A549 (cell line): ENCODE measurements around the gene PNPLA8. TPM values are rescaled to one million over a fixed set of nuclear protein-coding genes. Genes with fewer than 3 reads are reported as not detected.

Experiments
- ATAC-seq, 2 experiments: fragments of 200-7000 bp in 1 of 2; fragments of >200 bp in 1 of 2; cut with Nextera tagmentation in 1 of 2; cut with Tn5 transposase in 1 of 2; 3 replicates each; pipeline versions ENCODE4 v1.8.0 to v1.9.1; 2018 to 2020; ENCODE audit warnings: mild to moderate bottlenecking in 1 of 2, moderate library complexity in 1 of 2
- CTCF ChIA-PET: fragments of 300-600 bp; sonication (Branson Sonifier 250); formaldehyde crosslinking; extraction: SDS; loops from one replicate; lab custom pipeline; 2021; ENCODE audit warnings: antibody characterized with exemption, inconsistent platforms; lab: Yijun Ruan, JAX
- POLR2A ChIA-PET: fragments of 350-600 bp; formaldehyde crosslinking; extraction: SDS; loops from one replicate; lab custom pipeline; 2021; ENCODE audit warnings: antibody characterized with exemption, inconsistent platforms; lab: Yijun Ruan, JAX
- DNase-seq, 2 experiments: peaks; one replicate each; pipeline versions ENCODE4 v3.0.0 to v3.0.0-alpha.2; 2011 to 2016; ENCODE audit warnings: low read depth in 1 of 2, low spot score in 1 of 2
- FAIRE-seq: peaks from 2 replicates; lab custom pipeline; 2011; peaks lifted over from hg19 to GRCh38; lab: Jason Lieb, UNC
- H3K27ac ChIP-seq, 2 experiments: fragments of >200 bp; sonication (Bioruptor Twin); formaldehyde crosslinking; 3 replicates each; pipeline ENCODE4 v1.5.1; 2016 to 2017
- H3K4me1 ChIP-seq: fragments of >200 bp; sonication (Bioruptor Twin); formaldehyde crosslinking; 3 replicates; pipeline ENCODE4 v1.6.1; 2016
- H3K4me2 ChIP-seq: fragments of >200 bp; sonication (Bioruptor Twin); formaldehyde crosslinking; 3 replicates; pipeline ENCODE4 v1.6.1; 2016
- H3K4me3 ChIP-seq: fragments of >200 bp; sonication (Bioruptor Twin); formaldehyde crosslinking; 3 replicates; pipeline ENCODE4 v1.5.1; 2016
- H3K9me3 ChIP-seq: fragments of >200 bp; sonication (Bioruptor Twin); formaldehyde crosslinking; 3 replicates; pipeline ENCODE4 v1.6.1; 2016
- FOSB ChIP-seq: fragments of 250-450 bp; sonication (Bioruptor Pico); IDR thresholded peaks from 2 replicates; pipeline ENCODE4 v1.5.0; 2020; ENCODE audit warnings: mild to moderate bottlenecking, moderate library complexity
- HOXB13 ChIP-seq: fragments of 250-450 bp; sonication (Bioruptor Pico); IDR thresholded peaks from 2 replicates; pipeline ENCODE4 v1.5.0; 2020; ENCODE audit warnings: low read depth, mild to moderate bottlenecking, moderate library complexity
- JUNB ChIP-seq: fragments of >200 bp; sonication (Bioruptor Twin); formaldehyde crosslinking; IDR thresholded peaks from 2 replicates; pipeline ENCODE4 v1.6.1; 2016
- NFE2L2 ChIP-seq: fragments of 150-350 bp; conservative IDR thresholded peaks from 2 replicates; pipeline ENCODE4 v1.6.1; 2014; ENCODE audit warnings: low read length
- NR3C1 ChIP-seq: fragments of >200 bp; sonication (Bioruptor Twin); formaldehyde crosslinking; IDR thresholded peaks from 3 replicates; pipeline ENCODE4 v1.6.1; 2017
- PHF8 ChIP-seq: fragments of 200-600 bp; sonication (generic); IDR thresholded peaks from 2 replicates; pipeline ENCODE4 v1.6.1; 2016; ENCODE audit warnings: low read depth, mild to moderate bottlenecking, antibody characterized with exemption, moderate library complexity, borderline replicate concordance
- RAD21 ChIP-seq, 2 experiments: fragments of >200 bp in 1 of 2; sonication (Bioruptor Twin) in 1 of 2; formaldehyde crosslinking in 1 of 2; IDR thresholded peaks in 1 of 2; conservative IDR thresholded peaks in 1 of 2; 2 replicates in 1 of 2; 3 replicates in 1 of 2; pipeline ENCODE4 v1.6.1; 2012 to 2018; ENCODE audit warnings: inconsistent platforms in 1 of 2
- RARB ChIP-seq: fragments of 250-450 bp; sonication (Bioruptor Pico); IDR thresholded peaks from 2 replicates; pipeline ENCODE4 v1.8.0; 2021; ENCODE audit warnings: mild to moderate bottlenecking, moderate library complexity
- RNF2 ChIP-seq: fragments of 200-600 bp; sonication (generic); IDR thresholded peaks from 2 replicates; pipeline ENCODE4 v1.6.1; 2016; ENCODE audit warnings: low read depth, mild to moderate bottlenecking, antibody characterized with exemption, moderate library complexity, borderline replicate concordance
- SMC3 ChIP-seq: fragments of >200 bp; sonication (Bioruptor Twin); formaldehyde crosslinking; IDR thresholded peaks from 3 replicates; pipeline ENCODE4 v1.6.1; 2018; ENCODE audit warnings: inconsistent platforms
- TFCP2L1 ChIP-seq: fragments of 250-450 bp; sonication (Bioruptor Pico); IDR thresholded peaks from 2 replicates; pipeline ENCODE4 v1.5.0; 2021; ENCODE audit warnings: mild to moderate bottlenecking
- TP53 ChIP-seq: fragments of 250-450 bp; sonication (Bioruptor Pico); IDR thresholded peaks from 2 replicates; pipeline ENCODE4 v1.5.0; 2021; ENCODE audit warnings: mild to moderate bottlenecking, moderate library complexity
- ZFP36 ChIP-seq: fragments of 450-650 bp; IDR thresholded peaks from 2 replicates; pipeline ENCODE4 v1.6.1; 2014; ENCODE audit warnings: borderline replicate concordance; ENCODE audit not compliant: partially characterized antibody
- ZNF302 ChIP-seq: fragments of 250-450 bp; sonication (Bioruptor Pico); IDR thresholded peaks from 2 replicates; pipeline ENCODE4 v1.9.0; 2021; ENCODE audit warnings: inconsistent platforms, mild to moderate bottlenecking, moderate library complexity
- WGBS: methylation state at CpG from one replicate; pipeline ENCODE4 v1.1.6; 2017; ENCODE audit errors: missing lambda C conversion rate; 5-methylcytosine and 5-hydroxymethylcytosine counted together
- polyA plus RNA-seq, 4 experiments: library from polyadenylated mRNA; depleted of rRNA in 3 of 4; stranded (reverse); fragments of >200 nt; fragmentation: RNase III in 1 of 4; extraction: RNeasy Plus Mini Kit Qiagen cat#74134 plus additional on column Dnase treatment in 1 of 4; gene quantifications; 2 replicates in 3 of 4; 3 replicates in 1 of 4; pipeline ENCODE4 v1.2.3, GENCODE V29; 2011 to 2017
- TF ChIP-seq, protein P1 (sequence below): IDR thresholded peaks from 2 replicates; pipeline ENCODE4 v1.6.1; 2012
- TF ChIP-seq, protein P2 (sequence below): fragments of >200 bp; sonication (Bioruptor Twin); formaldehyde crosslinking; IDR thresholded peaks from 3 replicates; pipeline ENCODE4 v1.6.1; 2016
- TF ChIP-seq, protein P3 (sequence below): fragments of >200 bp; sonication (Bioruptor Twin); formaldehyde crosslinking; IDR thresholded peaks from 3 replicates; pipeline ENCODE4 v1.5.1; 2016
- TF ChIP-seq, protein P4 (sequence below): fragments of 450-650 bp; IDR thresholded peaks from 2 replicates; pipeline ENCODE4 v1.6.1; 2014; ENCODE audit warnings: antibody characterized with exemption
- TF ChIP-seq, protein P5 (sequence below): fragments of 200-600 bp; sonication (generic); IDR thresholded peaks from 2 replicates; pipeline ENCODE4 v1.6.1; 2016; ENCODE audit warnings: antibody characterized with exemption, mild to moderate bottlenecking, moderate library complexity

The PNPLA8 gene
- polyA plus RNA-seq, 2 of the 4 experiments (the other 2 are of a cell fraction) = 16.1 to 29.6 TPM

DNA sequence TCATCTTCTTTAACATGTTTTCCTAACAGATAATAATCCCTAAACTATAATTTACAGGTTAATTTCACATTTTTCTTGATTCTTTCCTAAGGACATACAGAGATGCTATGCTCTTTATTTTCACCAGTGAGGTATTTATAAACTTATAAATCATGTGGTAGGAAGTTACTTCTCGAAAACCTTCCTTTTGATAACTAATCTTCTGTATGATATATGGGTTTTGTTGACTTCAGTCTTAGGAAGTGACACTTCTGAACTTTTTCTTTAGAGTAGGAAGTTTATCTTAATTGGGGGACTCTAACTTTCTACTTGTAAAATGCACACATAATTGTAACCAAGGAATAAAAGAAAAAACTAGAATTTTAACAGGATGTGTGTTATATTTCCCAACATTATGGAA is 9.8 kb upstream of the PNPLA8 start (continued):
- no peak for TF ChIP-seq ZFP36
- TF ChIP-seq, all 56 proteins: peak for 0

DNA sequence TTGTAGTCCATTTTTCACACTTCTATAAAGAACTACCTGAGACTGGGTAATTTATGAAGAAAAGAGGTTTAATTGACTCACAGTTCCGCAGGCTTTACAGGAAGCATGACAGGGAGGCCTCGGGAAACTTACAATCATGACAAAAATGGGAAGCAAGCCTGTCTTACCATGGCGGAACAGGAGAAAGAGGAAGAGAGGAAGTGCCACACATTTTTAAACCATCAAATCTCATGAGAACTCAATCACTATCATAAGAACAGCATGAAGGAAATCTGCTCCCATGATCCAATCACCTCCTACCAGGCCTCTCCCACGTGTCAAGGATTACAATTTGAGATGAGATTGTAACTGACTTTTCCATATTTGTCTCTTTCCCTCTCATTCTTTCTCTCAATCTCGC is 9.3 kb upstream of the PNPLA8 start:
- Histone ChIP-seq H3K4me2 (no peak overlapping the region), H3K4me3 (no peak overlapping the region), H3K4me1 (no peaks in the 10 kb centered on the region), H3K27ac (no peak overlapping the region), H3K9me3 (no peaks in the 10 kb centered on the region)
- ChIA-PET POLR2A (no interaction called here), CTCF (no interaction called here)
- DNase-seq (no peak), ATAC-seq (no peak), FAIRE-seq (no peak)
- 65% methylated on average over 5 of the region's 5 CpGs for WGBS
- no peak for TF ChIP-seq ZNF302 (CRISPR knock-in tag)
- no peak for TF ChIP-seq RNF2
- no peak for TF ChIP-seq JUNB
- no peak for TF ChIP-seq PHF8
- no peak for TF ChIP-seq NR3C1
- TF ChIP-seq, protein P1, sequence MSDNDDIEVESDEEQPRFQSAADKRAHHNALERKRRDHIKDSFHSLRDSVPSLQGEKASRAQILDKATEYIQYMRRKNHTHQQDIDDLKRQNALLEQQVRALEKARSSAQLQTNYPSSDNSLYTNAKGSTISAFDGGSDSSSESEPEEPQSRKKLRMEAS = no peak
- no peak for TF ChIP-seq HOXB13 (CRISPR knock-in tag)
- TF ChIP-seq, protein P2, sequence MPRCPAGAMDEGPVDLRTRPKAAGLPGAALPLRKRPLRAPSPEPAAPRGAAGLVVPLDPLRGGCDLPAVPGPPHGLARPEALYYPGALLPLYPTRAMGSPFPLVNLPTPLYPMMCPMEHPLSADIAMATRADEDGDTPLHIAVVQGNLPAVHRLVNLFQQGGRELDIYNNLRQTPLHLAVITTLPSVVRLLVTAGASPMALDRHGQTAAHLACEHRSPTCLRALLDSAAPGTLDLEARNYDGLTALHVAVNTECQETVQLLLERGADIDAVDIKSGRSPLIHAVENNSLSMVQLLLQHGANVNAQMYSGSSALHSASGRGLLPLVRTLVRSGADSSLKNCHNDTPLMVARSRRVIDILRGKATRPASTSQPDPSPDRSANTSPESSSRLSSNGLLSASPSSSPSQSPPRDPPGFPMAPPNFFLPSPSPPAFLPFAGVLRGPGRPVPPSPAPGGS = no peak
- TF ChIP-seq, protein P3, sequence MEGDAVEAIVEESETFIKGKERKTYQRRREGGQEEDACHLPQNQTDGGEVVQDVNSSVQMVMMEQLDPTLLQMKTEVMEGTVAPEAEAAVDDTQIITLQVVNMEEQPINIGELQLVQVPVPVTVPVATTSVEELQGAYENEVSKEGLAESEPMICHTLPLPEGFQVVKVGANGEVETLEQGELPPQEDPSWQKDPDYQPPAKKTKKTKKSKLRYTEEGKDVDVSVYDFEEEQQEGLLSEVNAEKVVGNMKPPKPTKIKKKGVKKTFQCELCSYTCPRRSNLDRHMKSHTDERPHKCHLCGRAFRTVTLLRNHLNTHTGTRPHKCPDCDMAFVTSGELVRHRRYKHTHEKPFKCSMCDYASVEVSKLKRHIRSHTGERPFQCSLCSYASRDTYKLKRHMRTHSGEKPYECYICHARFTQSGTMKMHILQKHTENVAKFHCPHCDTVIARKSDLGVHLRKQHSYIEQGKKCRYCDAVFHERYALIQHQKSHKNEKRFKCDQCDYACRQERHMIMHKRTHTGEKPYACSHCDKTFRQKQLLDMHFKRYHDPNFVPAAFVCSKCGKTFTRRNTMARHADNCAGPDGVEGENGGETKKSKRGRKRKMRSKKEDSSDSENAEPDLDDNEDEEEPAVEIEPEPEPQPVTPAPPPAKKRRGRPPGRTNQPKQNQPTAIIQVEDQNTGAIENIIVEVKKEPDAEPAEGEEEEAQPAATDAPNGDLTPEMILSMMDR = no peak
- TF ChIP-seq, protein P4, sequence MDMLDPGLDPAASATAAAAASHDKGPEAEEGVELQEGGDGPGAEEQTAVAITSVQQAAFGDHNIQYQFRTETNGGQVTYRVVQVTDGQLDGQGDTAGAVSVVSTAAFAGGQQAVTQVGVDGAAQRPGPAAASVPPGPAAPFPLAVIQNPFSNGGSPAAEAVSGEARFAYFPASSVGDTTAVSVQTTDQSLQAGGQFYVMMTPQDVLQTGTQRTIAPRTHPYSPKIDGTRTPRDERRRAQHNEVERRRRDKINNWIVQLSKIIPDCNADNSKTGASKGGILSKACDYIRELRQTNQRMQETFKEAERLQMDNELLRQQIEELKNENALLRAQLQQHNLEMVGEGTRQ = no peak
- no peak for TF ChIP-seq NFE2L2
- no peak for TF ChIP-seq ZFP36
- TF ChIP-seq, protein P5, sequence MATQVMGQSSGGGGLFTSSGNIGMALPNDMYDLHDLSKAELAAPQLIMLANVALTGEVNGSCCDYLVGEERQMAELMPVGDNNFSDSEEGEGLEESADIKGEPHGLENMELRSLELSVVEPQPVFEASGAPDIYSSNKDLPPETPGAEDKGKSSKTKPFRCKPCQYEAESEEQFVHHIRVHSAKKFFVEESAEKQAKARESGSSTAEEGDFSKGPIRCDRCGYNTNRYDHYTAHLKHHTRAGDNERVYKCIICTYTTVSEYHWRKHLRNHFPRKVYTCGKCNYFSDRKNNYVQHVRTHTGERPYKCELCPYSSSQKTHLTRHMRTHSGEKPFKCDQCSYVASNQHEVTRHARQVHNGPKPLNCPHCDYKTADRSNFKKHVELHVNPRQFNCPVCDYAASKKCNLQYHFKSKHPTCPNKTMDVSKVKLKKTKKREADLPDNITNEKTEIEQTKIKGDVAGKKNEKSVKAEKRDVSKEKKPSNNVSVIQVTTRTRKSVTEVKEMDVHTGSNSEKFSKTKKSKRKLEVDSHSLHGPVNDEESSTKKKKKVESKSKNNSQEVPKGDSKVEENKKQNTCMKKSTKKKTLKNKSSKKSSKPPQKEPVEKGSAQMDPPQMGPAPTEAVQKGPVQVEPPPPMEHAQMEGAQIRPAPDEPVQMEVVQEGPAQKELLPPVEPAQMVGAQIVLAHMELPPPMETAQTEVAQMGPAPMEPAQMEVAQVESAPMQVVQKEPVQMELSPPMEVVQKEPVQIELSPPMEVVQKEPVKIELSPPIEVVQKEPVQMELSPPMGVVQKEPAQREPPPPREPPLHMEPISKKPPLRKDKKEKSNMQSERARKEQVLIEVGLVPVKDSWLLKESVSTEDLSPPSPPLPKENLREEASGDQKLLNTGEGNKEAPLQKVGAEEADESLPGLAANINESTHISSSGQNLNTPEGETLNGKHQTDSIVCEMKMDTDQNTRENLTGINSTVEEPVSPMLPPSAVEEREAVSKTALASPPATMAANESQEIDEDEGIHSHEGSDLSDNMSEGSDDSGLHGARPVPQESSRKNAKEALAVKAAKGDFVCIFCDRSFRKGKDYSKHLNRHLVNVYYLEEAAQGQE = no peak
- TF ChIP-seq RAD21 (conservative IDR thresholded peaks at IDR 0.05 in 1 of 2, IDR thresholded peaks at IDR 0.05 in 1 of 2) = no peak
- TF ChIP-seq TP53 = no peak
- TF ChIP-seq FOSB (CRISPR knock-in tag) = no peak
- no peak for TF ChIP-seq TFCP2L1 (CRISPR knock-in tag)
- TF ChIP-seq SMC3 = no peak
- no peak for TF ChIP-seq RARB (CRISPR knock-in tag)
